GM18951 (cell line): Measurements from ENCODE around the gene ITPK1.

Experiments
- POLR2A ChIP-seq: IDR thresholded peaks from 4 replicates; pipeline ENCODE4 v1.6.1; 2011; ENCODE audit warnings: mild to moderate bottlenecking; ENCODE audit not compliant: insufficient read length, insufficient read depth; ENCODE audit errors: extremely low read depth
- in situ Hi-C: fragments of 300-500 bp; cut with MboI; formaldehyde crosslinking; loops from one replicate; pipeline ENCODE4 v1.12.0; 2022; ENCODE audit warnings: low sequenced_read_pairs, mixed read lengths, inconsistent platforms; ENCODE audit not compliant: unreplicated experiment

ITPK1 gene

DNA sequence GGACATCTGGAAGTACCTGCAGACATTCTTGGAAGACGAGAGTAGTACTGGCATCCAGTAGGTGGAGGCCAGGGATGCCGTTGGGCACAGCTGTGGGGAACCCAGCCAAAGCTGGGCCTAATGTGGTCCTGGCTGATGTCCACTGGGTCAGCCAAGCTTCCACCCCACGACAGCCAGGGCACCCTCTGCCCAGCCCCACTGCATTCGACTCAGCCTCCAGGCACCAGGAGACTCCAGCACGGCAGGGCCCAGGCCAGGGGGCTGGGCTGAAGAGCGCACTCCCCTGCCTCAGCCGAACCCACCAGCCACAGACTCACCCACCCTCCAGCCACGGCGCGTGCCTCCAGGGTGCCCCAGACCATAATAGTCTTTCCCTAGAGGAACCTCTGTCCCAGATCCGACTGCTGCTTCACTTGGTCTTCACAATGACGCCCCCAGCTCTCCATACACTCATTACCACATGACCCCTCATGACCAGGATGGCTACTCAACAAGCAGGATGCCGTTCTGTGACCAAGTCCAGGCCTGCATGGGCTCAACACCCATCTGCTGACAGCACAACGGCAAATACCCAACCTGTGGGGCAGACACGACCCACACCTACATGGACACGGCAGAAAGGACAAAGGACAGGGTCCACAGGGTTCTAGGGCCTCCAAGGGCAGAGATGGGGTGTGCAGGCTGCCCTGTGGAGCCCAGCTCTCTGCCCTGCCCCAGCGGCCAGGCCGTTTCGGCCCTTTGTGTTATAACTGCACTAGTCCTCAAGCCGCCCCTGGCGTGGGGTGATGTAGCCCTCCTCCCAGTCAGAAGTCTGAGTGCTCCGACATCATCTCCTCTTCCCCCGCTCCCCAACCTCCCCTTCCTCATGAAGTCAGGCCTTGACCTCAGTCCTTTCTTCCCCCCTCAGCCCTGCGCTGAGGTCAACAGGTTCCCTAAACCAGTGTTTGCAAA, 22.8 kb downstream of the ITPK1 start:
- no peak for TF ChIP-seq POLR2A
- in situ Hi-C loops = no loop called here

- TF ChIP-seq POLR2A = no peak
- in situ Hi-C loops = no loop called here
These were observed 24.1 kb downstream of the ITPK1 start for GRCh38 chr14:93091666-93092065.

GRCh38 chr14:93090826-93091555, 24.7 kb downstream of the ITPK1 start:
- in situ Hi-C loops = no loop called here
- TF ChIP-seq POLR2A = no peak

GRCh38 chr14:93089521-93090269, 26.0 kb downstream of the ITPK1 start:
- TF ChIP-seq POLR2A = no peak
- in situ Hi-C loops = no loop called here

GRCh38 chr14:93086441-93087055, 29.2 kb downstream of the ITPK1 start:
- no peak for TF ChIP-seq POLR2A
- in situ Hi-C loops = no loop called here

DNA sequence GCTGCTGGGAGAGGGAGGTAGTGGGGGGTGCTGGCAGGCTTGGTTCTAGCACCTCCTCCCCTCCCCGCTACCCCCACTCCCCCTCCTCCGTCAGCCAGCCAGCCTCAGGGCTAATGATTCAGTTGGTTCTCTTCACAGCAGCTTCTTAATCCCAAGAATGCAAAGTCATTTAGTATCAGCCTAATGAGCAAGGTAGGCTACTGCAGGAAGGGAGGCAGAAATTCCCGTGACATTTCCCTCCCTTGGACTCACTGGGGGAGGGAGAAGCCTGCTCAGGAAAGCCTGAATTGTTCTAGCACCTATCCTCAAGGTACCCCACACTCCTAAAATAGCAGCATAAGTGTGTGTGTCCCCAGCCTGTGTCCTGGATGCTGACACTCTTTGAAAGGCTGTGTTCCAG, 29.8 kb downstream of the ITPK1 start:
- TF ChIP-seq POLR2A = no peak
- in situ Hi-C loops = no loop called here

GRCh38 chr14:93084866-93085857, 30.6 kb downstream of the ITPK1 start:
- in situ Hi-C loops = no loop called here

DNA sequence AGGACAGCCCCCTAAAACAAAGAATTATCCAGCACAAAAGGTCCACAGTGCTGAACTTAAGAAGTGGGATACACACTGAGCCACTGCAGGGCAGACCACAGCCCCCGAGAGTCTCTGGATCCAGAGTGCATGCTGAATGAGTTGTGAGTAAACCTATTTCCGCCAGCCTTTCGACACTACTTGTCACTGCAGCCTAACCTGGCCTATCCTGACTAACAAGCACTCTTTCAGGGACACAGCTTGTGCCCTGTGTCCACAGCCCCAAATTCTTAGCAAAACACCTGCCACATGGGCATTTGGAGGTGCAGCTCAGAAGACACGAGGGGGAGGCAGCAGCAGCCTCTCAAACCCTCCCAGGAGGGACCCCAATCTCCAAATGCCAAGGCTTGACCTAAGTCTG, 31.3 kb downstream of the ITPK1 start:
- TF ChIP-seq POLR2A = no peak
- in situ Hi-C loops = no loop called here

More at GRCh38 chr14:93084866-93085857, 30.6 kb downstream of the ITPK1 start:
- no peak for TF ChIP-seq POLR2A

DNA sequence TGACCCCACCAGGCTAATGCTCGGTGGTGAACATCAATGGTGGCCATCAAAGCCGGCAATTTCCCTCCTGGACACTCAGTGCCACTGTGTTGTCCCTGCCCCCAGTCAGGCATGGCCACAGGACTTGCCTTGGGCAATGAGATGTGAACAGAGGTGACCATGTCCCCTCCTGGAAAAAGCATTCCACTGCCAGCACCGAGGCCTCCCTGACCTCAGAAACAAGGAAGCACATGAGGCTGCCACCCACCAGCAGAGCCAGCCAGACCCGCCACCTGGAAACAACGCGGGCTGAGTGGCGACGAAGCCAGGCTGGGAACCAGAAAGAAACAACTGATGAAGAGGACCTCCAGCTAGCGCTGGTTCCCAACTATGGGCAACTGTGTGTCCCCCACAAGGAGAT, 31.8 kb downstream of the ITPK1 start:
- in situ Hi-C loops = no loop called here
- no peak for TF ChIP-seq POLR2A

DNA sequence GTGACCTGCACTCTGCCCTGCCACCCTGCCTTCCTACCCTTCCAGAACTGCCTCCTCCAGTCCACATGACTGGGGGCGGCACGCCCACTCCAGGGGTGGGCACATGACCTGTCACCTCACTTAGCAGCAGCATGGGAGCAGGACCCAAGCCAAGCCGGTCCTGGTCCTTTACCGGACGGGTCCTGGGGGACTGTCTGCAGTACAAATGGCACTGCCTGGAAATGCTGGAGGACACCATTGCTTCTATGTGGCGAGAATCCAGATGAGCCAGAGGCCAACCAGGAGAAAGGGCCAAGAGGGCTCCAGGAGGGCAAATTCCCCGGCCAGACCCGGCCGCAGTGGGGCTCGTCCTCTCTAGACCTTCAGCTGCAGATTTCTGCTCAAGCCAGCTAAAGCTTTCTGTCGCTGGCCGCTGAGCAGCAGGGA, 33.1 kb downstream of the ITPK1 start:
- TF ChIP-seq POLR2A = no peak
- in situ Hi-C loops = no loop called here

- no peak for TF ChIP-seq POLR2A
- in situ Hi-C loops = no loop called here
These were observed 33.7 kb downstream of the ITPK1 start for GRCh38 chr14:93081876-93082570.
